Right lung (tissue), 10 donors: Measurements from ENCODE around the gene NDUFAB1. TPM values are rescaled to one million over a fixed set of nuclear protein-coding genes. Genes with fewer than 3 reads are reported as not detected.
"Not testable (repeated sequence)": the region's sequence is repeated elsewhere in the genome, so short reads cannot be mapped to it uniquely, and the experiment has no call there.

ENCODE experiments used
- DNase-seq, 2 donors: peaks; one replicate each; pipeline ENCODE4 v3.0.0-alpha.2; 2013
- long read RNA-seq, 8 donors: transcript quantifications; one replicate each; lab custom pipeline, GENCODE V29; 2026
- polyA plus RNA-seq, 5 donors: library from polyadenylated mRNA; unstranded; fragments of 120-200 nt; gene quantifications; one replicate each; pipeline versions ENCODE4 v1.2.1 to v1.2.3, GENCODE V29; 2013; ENCODE audit warnings: inconsistent platforms in 1 of 5, low replicate concordance in 1 of 5; ENCODE audit not compliant: insufficient read length in 5 of 5, insufficient read depth in 1 of 5

NDUFAB1 gene
- polyA plus RNA-seq = 10 to 100 TPM; 66.8 to 81.1 (median 73.9) TPM
- long read RNA-seq, donor 1, transcript NDUFAB1-201 (5 exons, 717 nt) = major isoform, 108 of 114 reads
- long read RNA-seq, donor 1, partial matches to known transcripts = 5 of 114 reads
- long read RNA-seq, donor 1, other reads (novel, unspliced or antisense) = 0 of 114 reads
- long read RNA-seq, donor 2, transcript NDUFAB1-201 (5 exons, 717 nt) = major isoform, 43 of 43 reads
- long read RNA-seq, donor 2, partial matches to known transcripts = 0 of 43 reads
- long read RNA-seq, donor 2, other reads (novel, unspliced or antisense) = 0 of 43 reads
- long read RNA-seq, donor 3, transcript NDUFAB1-201 (5 exons, 717 nt) = major isoform, 81 of 82 reads
- long read RNA-seq, donor 3, partial matches to known transcripts = 0 of 82 reads
- long read RNA-seq, donor 3, other reads (novel, unspliced or antisense) = 0 of 82 reads
- long read RNA-seq, donor 4, transcript NDUFAB1-201 (5 exons, 717 nt) = major isoform, 43 of 51 reads
- long read RNA-seq, donor 4, partial matches to known transcripts = 8 of 51 reads
- long read RNA-seq, donor 4, other reads (novel, unspliced or antisense) = 0 of 51 reads
- long read RNA-seq, donor 5, transcript NDUFAB1-201 (5 exons, 717 nt) = major isoform, 109 of 117 reads
- long read RNA-seq, donor 5, partial matches to known transcripts = 5 of 117 reads
- long read RNA-seq, donor 5, other reads (novel, unspliced or antisense) = 0 of 117 reads
- long read RNA-seq, donor 6, transcript NDUFAB1-201 (5 exons, 717 nt) = major isoform, 76 of 89 reads
- long read RNA-seq, donor 6, partial matches to known transcripts = 10 of 89 reads
- long read RNA-seq, donor 6, other reads (novel, unspliced or antisense) = 0 of 89 reads
- long read RNA-seq, donor 7, transcript NDUFAB1-201 (5 exons, 717 nt) = major isoform, 57 of 61 reads
- long read RNA-seq, donor 7, partial matches to known transcripts = 0 of 61 reads
- long read RNA-seq, donor 7, other reads (novel, unspliced or antisense) = 0 of 61 reads
- long read RNA-seq, donor 8, transcript NDUFAB1-201 (5 exons, 717 nt) = major isoform, 35 of 37 reads
- long read RNA-seq, donor 8, partial matches to known transcripts = 0 of 37 reads
- long read RNA-seq, donor 8, other reads (novel, unspliced or antisense) = 0 of 37 reads

- peak; percentile 83 to 84 for DNase-seq
Measured at GRCh38 chr16:23595951-23596720, at the start of gene NDUFAB1. Gene NDUFAB1 (minus strand): TSS chr16:23596316. CDS start chr16:23596290, 26 bp downstream.

- DNase-seq = no peak
Measured at GRCh38 chr16:23642246-23642774, 46.2 kb upstream of the NDUFAB1 start.

DNA sequence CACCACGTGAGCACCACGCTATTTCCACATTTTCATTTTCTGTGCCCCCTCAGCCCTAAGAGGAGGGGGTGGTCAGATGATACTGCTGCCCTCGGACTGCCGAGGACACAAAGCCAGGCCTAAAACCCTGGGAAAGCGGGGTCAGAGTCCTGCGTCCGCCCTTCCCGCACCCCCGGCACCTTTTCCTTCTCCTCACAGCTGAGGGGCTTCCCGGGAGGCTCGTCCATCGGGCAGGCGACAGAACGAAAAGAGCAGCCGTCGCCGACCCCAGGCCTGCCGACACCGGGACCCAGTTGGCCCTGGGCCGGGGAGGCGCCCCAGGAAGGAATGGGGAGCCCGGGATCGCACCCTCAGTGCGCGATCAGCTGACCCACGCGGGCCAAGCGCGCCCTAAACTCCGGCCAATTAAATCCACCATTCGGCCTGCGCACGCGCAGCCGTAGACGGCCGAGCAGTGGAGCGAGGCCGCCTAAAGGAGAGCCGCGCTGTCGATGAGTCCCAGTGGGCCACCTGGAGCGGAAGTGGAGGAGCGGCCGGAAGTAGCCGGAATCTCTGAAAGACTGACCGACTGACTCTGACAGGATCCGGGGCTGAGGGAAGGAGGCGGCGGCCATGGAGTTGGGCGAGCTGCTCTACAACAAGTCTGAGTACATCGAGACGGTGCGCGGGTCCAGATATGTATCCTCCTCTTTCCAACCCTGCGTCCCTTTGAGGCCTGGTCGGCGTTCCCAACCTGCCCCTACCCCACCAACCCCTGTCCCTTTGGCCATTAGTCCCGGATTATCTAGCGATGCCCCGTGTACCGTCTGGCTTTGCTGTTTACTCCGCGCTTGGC is 45.0 kb upstream of the NDUFAB1 start, which contains the start of the genes DCTN5 and PALB2:
Gene DCTN5, plus strand, starts transcription at position 536 of the 835 bp plus-strand sequence. Its CDS starts 77 bp downstream, at position 613.
Gene PALB2, minus strand, starts transcription at position 380 of the 835 bp plus-strand sequence. Its CDS starts 153 bp downstream, at position 227.
- peak; percentile 87 to 90 for DNase-seq

- no peak for DNase-seq
Measured at GRCh38 chr16:23640615-23640930, 44.5 kb upstream of the NDUFAB1 start.

- no peak for DNase-seq
Measured at GRCh38 chr16:23635958-23636357, 39.8 kb upstream of the NDUFAB1 start.

- no peak for DNase-seq
Measured at GRCh38 chr16:23634461-23635036, 38.4 kb upstream of the NDUFAB1 start.

GRCh38 chr16:23631874-23632273 is 35.8 kb upstream of the NDUFAB1 start:
- not testable (repeated sequence) for DNase-seq

DNA sequence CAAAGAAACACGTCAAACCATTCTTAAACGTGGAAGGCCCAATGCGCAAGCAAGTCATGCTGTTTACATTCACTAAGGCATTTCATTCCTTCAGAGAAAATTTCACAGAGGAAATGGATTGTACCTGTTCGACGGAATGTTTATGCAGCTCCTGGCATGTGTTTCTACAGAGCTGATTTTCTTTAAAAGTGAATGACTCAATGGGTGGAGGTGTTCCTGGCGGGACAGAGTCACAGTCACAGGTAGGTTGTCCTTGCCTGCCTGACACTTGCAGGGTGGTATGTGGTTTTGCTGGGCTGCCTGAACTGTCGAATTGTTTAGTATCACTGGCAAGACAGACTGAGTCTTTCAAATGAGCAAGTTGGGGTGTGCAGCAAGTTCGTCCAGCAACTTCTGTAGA is 33.4 kb upstream of the NDUFAB1 start:
- DNase-seq = no peak

DNA sequence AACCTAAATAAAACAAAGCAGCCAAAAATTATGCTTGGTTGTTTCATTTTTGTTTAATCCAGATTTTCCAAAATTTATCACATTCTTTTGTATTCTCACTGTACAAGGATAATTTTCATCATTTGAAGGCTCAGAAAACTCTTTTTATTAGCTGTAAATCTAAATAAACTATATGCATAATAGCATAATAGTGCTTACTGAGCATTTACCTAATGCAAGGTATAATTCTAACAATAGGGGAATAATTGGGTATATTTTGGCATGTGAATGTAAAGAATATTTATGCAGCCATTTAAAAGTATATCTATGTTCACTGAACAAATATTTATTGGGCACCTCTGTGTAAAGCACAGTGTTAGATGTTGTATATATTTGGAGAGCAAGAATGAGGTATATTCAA is 28.0 kb upstream of the NDUFAB1 start:
- no peak for DNase-seq

- no peak for DNase-seq
Measured at GRCh38 chr16:23615805-23616204, 19.7 kb upstream of the NDUFAB1 start.

DNA sequence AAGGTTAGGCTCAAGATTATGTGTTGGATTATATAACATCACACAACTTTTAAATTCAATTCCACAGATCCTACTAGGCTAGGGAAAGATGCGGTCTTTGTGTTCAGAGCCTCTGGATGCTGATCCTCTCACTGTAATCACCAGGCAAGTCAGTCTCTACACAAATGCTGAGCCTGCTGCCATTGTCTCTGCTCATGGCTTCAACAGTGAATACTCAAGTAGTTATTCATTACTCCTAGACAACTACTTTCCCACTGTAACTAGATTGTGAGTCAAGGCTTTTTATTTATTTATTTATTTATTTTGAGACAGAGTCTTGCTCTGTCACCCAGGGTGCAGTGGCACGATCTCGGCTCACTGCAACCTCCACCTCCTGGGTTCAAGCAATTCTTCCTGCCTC is 15.8 kb upstream of the NDUFAB1 start:
- DNase-seq = no peak

DNA sequence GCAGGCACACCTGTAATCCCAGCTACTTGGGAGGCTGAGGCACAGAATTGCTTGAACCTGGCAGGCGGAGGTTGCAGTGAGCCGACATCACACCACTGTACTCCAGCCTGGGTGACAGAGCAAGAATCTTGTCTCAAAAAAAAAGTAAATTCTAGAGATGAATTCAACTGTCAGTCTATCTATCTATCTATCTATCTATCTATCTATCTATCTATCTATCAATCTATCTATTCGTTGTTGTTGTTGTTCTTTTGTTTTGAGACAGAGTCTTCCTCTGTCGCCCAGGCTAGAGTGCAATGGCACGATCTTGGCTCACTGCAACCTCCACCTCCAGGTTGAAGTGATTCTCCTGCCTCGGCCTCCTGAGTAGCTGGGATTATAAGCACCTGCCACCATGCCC is 14.8 kb upstream of the NDUFAB1 start:
- not testable (repeated sequence) for DNase-seq

DNA sequence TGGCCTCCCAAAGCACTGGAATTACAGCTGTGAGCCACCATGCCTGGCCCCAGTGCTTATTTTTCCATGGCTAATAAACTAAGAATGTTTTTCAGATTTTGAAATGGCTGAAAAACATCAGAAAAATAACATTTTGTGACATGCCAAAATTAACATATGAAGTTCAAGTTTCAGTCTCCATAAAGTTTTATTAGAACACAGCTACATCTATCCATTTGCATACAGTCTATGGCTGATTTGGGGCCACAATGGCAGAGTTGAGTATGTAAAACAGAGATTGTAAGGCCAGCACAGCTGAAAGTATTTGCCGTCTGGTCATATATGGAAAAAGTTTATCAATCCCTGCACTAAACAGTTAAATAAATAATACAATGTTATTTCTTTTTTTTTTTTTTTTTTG is 13.8 kb upstream of the NDUFAB1 start:
- DNase-seq = no peak

- DNase-seq = no peak
Measured at GRCh38 chr16:23608194-23608593, 12.1 kb upstream of the NDUFAB1 start.

GRCh38 chr16:23607726-23608125 is 11.6 kb upstream of the NDUFAB1 start:
- DNase-seq = no peak

- DNase-seq = no peak
Measured at GRCh38 chr16:23597003-23597756, 1.1 kb upstream of the NDUFAB1 start.

GRCh38 chr16:23595246-23595950 is 718 bp downstream of the NDUFAB1 start:
- no peak for DNase-seq

DNA sequence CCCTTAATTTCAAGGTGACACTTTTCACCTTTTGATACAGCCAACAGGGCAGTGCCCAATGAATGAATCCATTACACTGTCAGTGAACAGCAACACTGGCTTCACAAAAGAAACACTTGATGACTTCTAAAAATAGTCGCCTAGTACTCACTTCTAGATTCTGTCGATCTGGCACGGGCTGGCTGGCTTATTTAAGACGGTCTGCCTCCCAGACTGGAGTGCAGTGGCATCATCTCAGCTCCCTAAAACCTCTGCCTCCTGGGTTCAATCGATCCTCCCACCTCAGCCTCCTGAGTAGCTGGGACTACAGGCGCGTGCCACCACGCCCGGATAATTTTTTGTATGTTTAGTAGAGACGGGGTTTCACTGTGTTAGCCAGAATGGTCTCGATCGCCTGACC is 1.9 kb downstream of the NDUFAB1 start:
- DNase-seq = no peak
